Heart left ventricle (tissue), 13 donors: ENCODE results near the gene RNF217.

Experiments
- POLR2A ChIP-seq, 2 donors: fragments of 450-650 bp; IDR thresholded peaks; one replicate each; pipeline ENCODE4 v1.6.1; 2017; ENCODE audit warnings: antibody characterized with exemption in 2 of 2, mild to moderate bottlenecking in 2 of 2, moderate library complexity in 2 of 2
- TF ChIP-seq, protein P1 (sequence below), 12 donors: fragments of 200-600 bp; sonication (generic) in 4 of 12; IDR thresholded peaks; one replicate each; pipeline versions ENCODE4 v1.5.0 to v1.8.0; 2018 to 2022; ENCODE audit warnings: antibody characterized with exemption in 12 of 12, mild to moderate bottlenecking in 5 of 12
- donor health status: ischemic (EF 13 %, LVEDD 7.1; RV severe dilation, severe dysfunction).
- donor health status: DM: no; HTN: yes; CAD: no.
- donor health status: DM: no; HTN: no; CAD: no.
- donor health status: ischemic (EF 25% LVEDD 6.9; RV normal size, moderate dysfunction).
- donor health status: ischemic (EF 25% LVEDD 5.7; RV mildly dilated, moderate dysfunction).
- donor health status: ischemic (EF 35%, LVEDD 5.7; RV mildly dilated, moderate dysfunction).
- donor health status: nonischemic (EF 11% LVEDD 7.7; RV severe dilation, severe dysfunction).
- donor health status: DM: yes; HTN: yes; CAD: no.
- donor health status: PGD.
- donor health status: ischemic (EF 29% LVEDD 5.4; RV normal size, mild dysfunction).
- donor health status: nonischemic (EF 23%, LVEDD 6.1; RV moderate dilation, normal function).

DNA sequence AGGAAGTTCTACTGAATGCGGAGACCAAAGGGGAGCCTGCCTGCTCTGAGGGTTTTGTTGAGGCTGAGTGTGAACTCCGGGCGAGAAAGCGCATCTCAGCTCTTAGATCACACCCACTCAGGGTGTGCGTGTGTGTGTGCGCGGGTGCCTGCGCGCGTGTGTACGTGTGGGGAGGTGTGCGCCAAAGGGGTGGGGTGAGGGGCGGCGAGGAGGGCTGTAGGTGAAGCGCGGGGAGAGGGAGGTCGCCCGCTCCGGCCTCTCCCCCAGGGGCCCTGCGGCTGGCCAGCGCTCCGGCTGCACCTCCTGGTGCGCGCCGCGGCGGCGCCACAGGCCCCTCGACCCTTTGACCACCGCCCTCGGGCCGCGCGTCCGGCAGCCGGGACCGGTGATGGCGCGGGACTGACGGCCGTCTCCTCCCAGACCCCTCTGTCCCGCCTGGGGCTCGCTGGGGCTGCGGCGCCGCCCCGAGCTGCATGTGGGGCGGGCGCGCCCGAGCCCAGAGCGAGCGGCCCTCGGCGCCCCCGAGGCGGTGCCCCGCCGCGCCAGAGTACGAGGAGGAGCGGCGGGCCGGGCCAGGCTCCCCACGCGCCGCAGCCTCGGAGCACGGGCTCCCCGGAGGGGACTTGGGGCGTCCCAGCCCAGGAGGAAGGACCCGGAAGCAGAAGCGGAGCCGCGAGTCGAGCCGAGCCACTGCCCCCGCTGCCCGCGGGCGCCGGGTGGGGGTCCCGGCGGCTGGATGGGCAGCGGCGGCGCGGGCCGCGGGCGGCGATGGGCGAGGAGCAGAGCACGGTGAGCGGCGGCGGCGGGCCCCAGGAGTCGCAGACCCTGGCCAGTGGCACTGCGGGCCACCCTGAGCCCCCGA lies at the start of gene RNF217:
- TF ChIP-seq, protein P1, sequence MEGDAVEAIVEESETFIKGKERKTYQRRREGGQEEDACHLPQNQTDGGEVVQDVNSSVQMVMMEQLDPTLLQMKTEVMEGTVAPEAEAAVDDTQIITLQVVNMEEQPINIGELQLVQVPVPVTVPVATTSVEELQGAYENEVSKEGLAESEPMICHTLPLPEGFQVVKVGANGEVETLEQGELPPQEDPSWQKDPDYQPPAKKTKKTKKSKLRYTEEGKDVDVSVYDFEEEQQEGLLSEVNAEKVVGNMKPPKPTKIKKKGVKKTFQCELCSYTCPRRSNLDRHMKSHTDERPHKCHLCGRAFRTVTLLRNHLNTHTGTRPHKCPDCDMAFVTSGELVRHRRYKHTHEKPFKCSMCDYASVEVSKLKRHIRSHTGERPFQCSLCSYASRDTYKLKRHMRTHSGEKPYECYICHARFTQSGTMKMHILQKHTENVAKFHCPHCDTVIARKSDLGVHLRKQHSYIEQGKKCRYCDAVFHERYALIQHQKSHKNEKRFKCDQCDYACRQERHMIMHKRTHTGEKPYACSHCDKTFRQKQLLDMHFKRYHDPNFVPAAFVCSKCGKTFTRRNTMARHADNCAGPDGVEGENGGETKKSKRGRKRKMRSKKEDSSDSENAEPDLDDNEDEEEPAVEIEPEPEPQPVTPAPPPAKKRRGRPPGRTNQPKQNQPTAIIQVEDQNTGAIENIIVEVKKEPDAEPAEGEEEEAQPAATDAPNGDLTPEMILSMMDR (IDR thresholded peaks at IDR 0.05): peak in 5 of 12 donors; percentile 6 to 29 (median 20)
- peak in 1 of 2 donors; percentile 48 for TF ChIP-seq POLR2A (IDR thresholded peaks at IDR 0.05)
